Measurements from ENCODE around the gene NCF2.

The NCF2 gene

GRCh38 chr1:183552441-183552840 is 37.8 kb downstream of the NCF2 start:
- DNase-seq (ENCODE audit: low read depth, low spot score), result no peak
- no peak overlapping the region for H3K4me3 ChIP-seq (ENCODE audit: low read depth, low read length)
- no peak for TF ChIP-seq CTCF (IDR thresholded peaks at IDR 0.05; ENCODE audit: insufficient read depth, low read length, missing control alignments)
- CTCF ChIA-PET, result interaction anchor here (0.9 kb wide), 1 partner anchor 10 kb away, joined by 3 read pairs; no protein-coding TSS in a partner anchor
- POLR2A ChIA-PET, result no interaction called here

- H3K4me3 ChIP-seq (ENCODE audit: low read depth, low read length), result no peak overlapping the region
- ChIA-PET POLR2A (no interaction called here), CTCF (interaction anchor here (0.9 kb wide), 1 partner anchor 10 kb away, joined by 3 read pairs; no protein-coding TSS in a partner anchor)
- DNase-seq (ENCODE audit: low read depth, low spot score), result no peak
- no peak for TF ChIP-seq CTCF (IDR thresholded peaks at IDR 0.05; ENCODE audit: insufficient read depth, low read length, missing control alignments)
Measured at GRCh38 chr1:183551924-183552323, 38.3 kb downstream of the NCF2 start.

- no peak for TF ChIP-seq CTCF (IDR thresholded peaks at IDR 0.05; ENCODE audit: insufficient read depth, low read length, missing control alignments)
- CTCF ChIA-PET, result no interaction called here
- no peak for DNase-seq (ENCODE audit: low read depth, low spot score)
- H3K4me3 ChIP-seq (ENCODE audit: low read depth, low read length), result no peak overlapping the region
- POLR2A ChIA-PET, result no interaction called here
Measured at GRCh38 chr1:183550915-183551314, 39.3 kb downstream of the NCF2 start.

- ChIA-PET CTCF (interaction anchor here (0.7 to 1.6 kb wide), 2 partner anchors 8 to 261 kb away, joined by 3 to 4 read pairs; no protein-coding TSS in a partner anchor), POLR2A (no interaction called here)
Measured at GRCh38 chr1:183548116-183548515, 42.1 kb downstream of the NCF2 start.

GRCh38 chr1:183546427-183546826 is 43.8 kb downstream of the NCF2 start:
- ChIA-PET CTCF (interaction anchor here (1.1 kb wide), 1 partner anchor 264 kb away, joined by 3 read pairs; no protein-coding TSS in a partner anchor), POLR2A (no interaction called here)
- DNase-seq (ENCODE audit: low read depth, low spot score), result no peak
- H3K4me3 ChIP-seq (ENCODE audit: low read depth, low read length), result no peak overlapping the region
- TF ChIP-seq CTCF (IDR thresholded peaks at IDR 0.05; ENCODE audit: insufficient read depth, low read length, missing control alignments), result no peak

More at GRCh38 chr1:183548116-183548515, 42.1 kb downstream of the NCF2 start:
- H3K4me3 ChIP-seq (ENCODE audit: low read depth, low read length), result no peak overlapping the region
- no peak for TF ChIP-seq CTCF (IDR thresholded peaks at IDR 0.05; ENCODE audit: insufficient read depth, low read length, missing control alignments)
- DNase-seq (ENCODE audit: low read depth, low spot score), result no peak

- CTCF ChIA-PET, result interaction anchor here (0.8 to 1.4 kb wide), 9 partner anchors 9 to 583 kb away, joined by 3 to 5 read pairs (median 3); no protein-coding TSS in a partner anchor
- no peak for TF ChIP-seq CTCF (IDR thresholded peaks at IDR 0.05; ENCODE audit: insufficient read depth, low read length, missing control alignments)
- POLR2A ChIA-PET, result no interaction called here
- DNase-seq (ENCODE audit: low read depth, low spot score), result no peak
- H3K4me3 ChIP-seq (ENCODE audit: low read depth, low read length), result no peak overlapping the region
Measured at GRCh38 chr1:183544598-183545297, 45.5 kb downstream of the NCF2 start.

All from AG04449 (cell line).